T-cell (primary cell): Measurements from ENCODE around the gene RUNX1. TPM values are rescaled to one million over a fixed set of nuclear protein-coding genes. Genes with fewer than 3 reads are reported as not detected.
A peak's percentile ranks its signal among the peaks of the same experiment; 100 is the strongest.

ENCODE experiments used
- ATAC-seq, 4 experiments: fragments of 200-7000 bp in 3 of 4; fragments of 150-1000 bp in 1 of 4; cut with Tn5 transposase; replicated peaks in 1 of 4; 1 replicate in 3 of 4; 2 replicates in 1 of 4; pipeline ENCODE4 v1.10.0; 2021; ENCODE audit warnings: moderate library complexity in 3 of 4, mild to moderate bottlenecking in 2 of 4, moderate number of reproducible peaks in 1 of 4
- CTCF ChIA-PET, 2 donors: fragments of 300-600 bp; sonication (Branson Sonifier 250); formaldehyde crosslinking; loops; one replicate each; lab custom pipeline; 2022; ENCODE audit warnings: antibody characterized with exemption in 2 of 2; lab: Charles Lee
- POLR2A ChIA-PET, 2 donors: fragments of 300-600 bp; sonication (Branson Sonifier 250); formaldehyde crosslinking; loops; one replicate each; lab custom pipeline; 2022; ENCODE audit warnings: antibody characterized with exemption in 2 of 2; lab: Charles Lee
- DNase-seq, 35 experiments: peaks; one replicate each; pipeline versions ENCODE4 v3.0.0 to v3.0.0-alpha.2; 2013 to 2023
- H3K27ac ChIP-seq: one replicate; pipeline ENCODE4 v1.5.1; 2013; ENCODE audit warnings: low read length
- H3K27me3 ChIP-seq, 2 experiments: replicated peaks in 1 of 2; 1 replicate in 1 of 2; 2 replicates in 1 of 2; pipeline versions ENCODE4 v1.6.1 to v1.7.0; 2013; ENCODE audit warnings: low read length in 1 of 2, mixed read lengths in 1 of 2; ENCODE audit not compliant: control insufficient read depth in 2 of 2, insufficient read depth in 2 of 2; ENCODE audit errors: extremely low read depth in 1 of 2
- H3K36me3 ChIP-seq, 2 donors: 1 replicate in 1 of 2; 2 replicates in 1 of 2; pipeline versions ENCODE4 v1.6.1 to v1.7.0; 2013; ENCODE audit warnings: low read length in 1 of 2; ENCODE audit not compliant: control insufficient read depth in 2 of 2, insufficient read depth in 1 of 2; ENCODE audit errors: extremely low read depth in 1 of 2
- H3K4me1 ChIP-seq, 2 experiments: 1 replicate in 1 of 2; 2 replicates in 1 of 2; pipeline versions ENCODE4 v1.6.1 to v1.7.0; 2013; ENCODE audit warnings: low read length in 2 of 2, mixed read lengths in 1 of 2; ENCODE audit not compliant: insufficient read depth in 2 of 2, control insufficient read depth in 1 of 2; ENCODE audit errors: extremely low read depth in 1 of 2
- H3K4me3 ChIP-seq, 2 donors: 1 replicate in 1 of 2; 2 replicates in 1 of 2; pipeline versions ENCODE4 v1.5.1 to v1.7.0; 2013; ENCODE audit warnings: mild to moderate bottlenecking in 2 of 2, low read length in 1 of 2, moderate library complexity in 1 of 2; ENCODE audit not compliant: control insufficient read depth in 1 of 2; ENCODE audit errors: extremely low read depth in 1 of 2
- H3K9me3 ChIP-seq: 2 replicates; pipeline ENCODE4 v1.7.0; 2013
- H3K27ac Mint-ChIP-seq, 2 donors: one replicate each; pipeline ENCODE4 v1.8.0; 2020 to 2021; ENCODE audit warnings: mild to moderate bottlenecking in 2 of 2, mixed read lengths in 2 of 2
- H3K27me3 Mint-ChIP-seq, 2 donors: one replicate each; pipeline ENCODE4 v1.8.0; 2021 to 2022; ENCODE audit warnings: mixed read lengths in 2 of 2
- H3K36me3 Mint-ChIP-seq: one replicate; pipeline ENCODE4 v1.8.0; 2021; ENCODE audit warnings: mixed read lengths
- H3K4me1 Mint-ChIP-seq, 3 donors: one replicate each; pipeline ENCODE4 v1.8.0; 2020 to 2022; ENCODE audit warnings: mixed read lengths in 3 of 3, mild to moderate bottlenecking in 1 of 3
- H3K4me3 Mint-ChIP-seq, 3 donors: one replicate each; pipeline ENCODE4 v1.8.0; 2020 to 2022; ENCODE audit warnings: mild to moderate bottlenecking in 3 of 3, mixed read lengths in 3 of 3, moderate library complexity in 3 of 3
- H3K9me3 Mint-ChIP-seq, 3 donors: one replicate each; pipeline ENCODE4 v1.8.0; 2020 to 2022; ENCODE audit warnings: mixed read lengths in 3 of 3
- WGBS: methylation state at CpG from one replicate; pipeline ENCODE4 v1.1.5; 2013; ENCODE audit warnings: missing lambda C conversion rate; ENCODE audit not compliant: insufficient coverage; 5-methylcytosine and 5-hydroxymethylcytosine counted together
- total RNA-seq, 35 experiments: library from RNA in 6 of 35; stranded (reverse) in 6 of 35; fragments of 120-200 nt in 1 of 35; gene quantifications; one replicate each; pipeline versions ENCODE4 v1.2.1 to v1.2.4 and lab custom pipeline; 2013 to 2026

Gene RUNX1
- total RNA-seq, 5 donors from 2014 or later (not counting 1 experiment from before 2014, with no cell fraction given): 87.0 to 117 (median 104) TPM

- peak overlapping the region; percentile 99 to 100 for H3K27ac Mint-ChIP-seq
- WGBS: 0% methylated on average over 37 of the region's 45 CpGs
- Histone ChIP-seq H3K36me3 (peaks cover 3 to 17% of the 10 kb centered on the region in 2 donors), H3K4me3 (peak overlapping the region; percentile 46 to 53), H3K9me3 (no peaks in the 10 kb centered on the region), H3K27ac (peak overlapping the region; percentile 89), H3K27me3 (no peaks in the 10 kb centered on the region), H3K4me1 (peaks cover 72 to 82% of the 10 kb centered on the region in 2 experiments)
- H3K4me3 Mint-ChIP-seq: peak overlapping the region; percentile 79 to 87 (median 84)
- ATAC-seq (peak; percentile 89 to 94 (median 90)), DNase-seq (peak; percentile 77 to 94 (median 89))
- H3K27me3 Mint-ChIP-seq: no peaks in the 10 kb centered on the region
- H3K36me3 Mint-ChIP-seq: peaks cover 21% of the 10 kb centered on the region
- ChIA-PET CTCF (interaction anchor here (0.7 to 1.6 kb wide), 9 partner anchors 12 to 140 kb away, joined by 3 to 7 read pairs (median 4); no protein-coding TSS in a partner anchor), POLR2A (interaction anchor here (0.5 to 1.9 kb wide), 7 partner anchors 10 to 1132 kb away, joined by 3 to 8 read pairs (median 3); no protein-coding TSS in a partner anchor)
- peaks cover 91 to 95% (median 92%) of the 10 kb centered on the region in 3 donors for H3K4me1 Mint-ChIP-seq
- H3K9me3 Mint-ChIP-seq: no peaks in the 10 kb centered on the region
Measured at GRCh38 chr21:35026617-35027562, 22.2 kb downstream of the RUNX1 start.

GRCh38 chr21:35026153-35026500 lies 23.0 kb downstream of the RUNX1 start:
- CTCF ChIA-PET: interaction anchor here (0.5 to 1.6 kb wide), 10 partner anchors 13 to 139 kb away, joined by 3 to 7 read pairs (median 4); no protein-coding TSS in a partner anchor
- WGBS: no CpG with 5 or more reads among the region's 5 CpGs

GRCh38 chr21:35025206-35026152 lies 23.6 kb downstream of the RUNX1 start:
- Mint-ChIP-seq H3K27ac (peak overlapping the region; percentile 99 to 100), H3K4me3 (peak overlapping the region; percentile 59 to 79 (median 68)), H3K36me3 (peaks cover 18% of the 10 kb centered on the region), H3K9me3 (no peaks in the 10 kb centered on the region), H3K27me3 (no peaks in the 10 kb centered on the region), H3K4me1 (peaks cover 91 to 95% (median 92%) of the 10 kb centered on the region in 3 donors)
- Histone ChIP-seq H3K9me3 (no peaks in the 10 kb centered on the region), H3K27ac (peak overlapping the region; percentile 89), H3K4me1 (peaks cover 77 to 88% of the 10 kb centered on the region in 2 experiments), H3K27me3 (no peaks in the 10 kb centered on the region), H3K36me3 (peaks cover 3 to 29% of the 10 kb centered on the region in 2 donors), H3K4me3 (peak overlapping the region; percentile 46 to 53)
- no peak for ATAC-seq
- WGBS: 61% methylated on average over 5 of the region's 12 CpGs
- ChIA-PET CTCF (interaction anchor here (0.5 to 1.6 kb wide), 13 partner anchors 13 to 143 kb away, joined by 3 to 7 read pairs (median 4); no protein-coding TSS in a partner anchor), POLR2A (interaction anchor here (0.6 to 1.9 kb wide), 8 partner anchors 15 to 133 kb away, joined by 3 to 8 read pairs (median 4); no protein-coding TSS in a partner anchor)
- DNase-seq: peak in 1 of 35 experiments; percentile 9

More at GRCh38 chr21:35026153-35026500, 23.0 kb downstream of the RUNX1 start:
- peak overlapping the region; percentile 89 for H3K27ac ChIP-seq
- peaks cover 17% of the 10 kb centered on the region for H3K36me3 Mint-ChIP-seq
- peak overlapping the region; percentile 59 to 79 (median 68) for H3K4me3 Mint-ChIP-seq
- peaks cover 3 to 23% of the 10 kb centered on the region in 2 donors for H3K36me3 ChIP-seq
- POLR2A ChIA-PET: interaction anchor here (0.6 to 1.9 kb wide), 8 partner anchors 9 to 1131 kb away, joined by 3 to 8 read pairs (median 4); no protein-coding TSS in a partner anchor
- H3K27me3 ChIP-seq: no peaks in the 10 kb centered on the region
- H3K27ac Mint-ChIP-seq: peak overlapping the region; percentile 99 to 100
- ATAC-seq: no peak
- H3K9me3 ChIP-seq: no peaks in the 10 kb centered on the region
- DNase-seq: no peak
- no peaks in the 10 kb centered on the region for H3K27me3 Mint-ChIP-seq
- peak overlapping the region; percentile 46 to 53 for H3K4me3 ChIP-seq
- no peaks in the 10 kb centered on the region for H3K9me3 Mint-ChIP-seq
- H3K4me1 ChIP-seq: peaks cover 75 to 86% of the 10 kb centered on the region in 2 experiments
- H3K4me1 Mint-ChIP-seq: peaks cover 91 to 95% (median 92%) of the 10 kb centered on the region in 3 donors

- Histone ChIP-seq H3K27ac (peak overlapping the region; percentile 89), H3K9me3 (no peaks in the 10 kb centered on the region), H3K4me3 (no peak overlapping the region), H3K36me3 (peaks cover 3 to 31% of the 10 kb centered on the region in 2 donors), H3K27me3 (no peaks in the 10 kb centered on the region), H3K4me1 (peaks cover 78 to 89% of the 10 kb centered on the region in 2 experiments)
- DNase-seq: no peak
- H3K9me3 Mint-ChIP-seq: no peaks in the 10 kb centered on the region
- H3K4me1 Mint-ChIP-seq: peaks cover 88 to 94% (median 90%) of the 10 kb centered on the region in 3 donors
- no peaks in the 10 kb centered on the region for H3K27me3 Mint-ChIP-seq
- no peak for ATAC-seq
- peak overlapping the region; percentile 99 to 100 for H3K27ac Mint-ChIP-seq
- H3K4me3 Mint-ChIP-seq: peak overlapping the region in 1 of 3 donors; percentile 79
- POLR2A ChIA-PET: interaction anchor here in 1 of 2 donors (0.6 kb wide), 1 partner anchor 56 kb away, joined by 8 read pairs; no protein-coding TSS in a partner anchor
- CTCF ChIA-PET: interaction anchor here in 1 of 2 donors (0.7 kb wide), 1 partner anchor 27 kb away, joined by 4 read pairs; no protein-coding TSS in a partner anchor
- H3K36me3 Mint-ChIP-seq: peaks cover 20% of the 10 kb centered on the region
Measured at GRCh38 chr21:35024513-35024912, 24.6 kb downstream of the RUNX1 start.

- no CpG with 5 or more reads among the region's 1 CpG for WGBS
- peak overlapping the region in 1 of 3 donors; percentile 79 for H3K4me3 Mint-ChIP-seq
- Histone ChIP-seq H3K36me3 (peaks cover 0 to 31% of the 10 kb centered on the region in 2 donors), H3K4me1 (peaks cover 73 to 86% of the 10 kb centered on the region in 2 experiments), H3K27ac (peak overlapping the region; percentile 89), H3K9me3 (no peaks in the 10 kb centered on the region), H3K4me3 (no peak overlapping the region), H3K27me3 (no peaks in the 10 kb centered on the region)
- ChIA-PET POLR2A (no interaction called here), CTCF (no interaction called here)
- H3K36me3 Mint-ChIP-seq: peaks cover 22% of the 10 kb centered on the region
- peaks cover 88 to 94% (median 91%) of the 10 kb centered on the region in 3 donors for H3K4me1 Mint-ChIP-seq
- H3K27ac Mint-ChIP-seq: peak overlapping the region; percentile 99 to 100
- DNase-seq: no peak
- no peak for ATAC-seq
- no peaks in the 10 kb centered on the region for H3K27me3 Mint-ChIP-seq
- H3K9me3 Mint-ChIP-seq: no peaks in the 10 kb centered on the region
Measured at GRCh38 chr21:35024071-35024420, 25.1 kb downstream of the RUNX1 start.
